Liver (tissue), 9 donors: ENCODE results near the gene RYR3. TPM values are rescaled to one million over a fixed set of nuclear protein-coding genes. Genes with fewer than 3 reads are reported as not detected.

Source experiments
- DNase-seq: peaks from one replicate; pipeline ENCODE4 v3.0.0-alpha.2; 2017; ENCODE audit warnings: low spot score
- H3K27ac ChIP-seq, 2 donors: one replicate each; pipeline ENCODE4 v1.7.0; 2013; ENCODE audit warnings: inconsistent platforms in 2 of 2, low read length in 2 of 2, control low read depth in 1 of 2, low read depth in 1 of 2, mild to moderate bottlenecking in 1 of 2
- H3K27me3 ChIP-seq, 4 donors: one replicate each; pipeline versions ENCODE4 v1.6.1 to v1.7.0; 2013; ENCODE audit warnings: low read length in 3 of 4, inconsistent platforms in 1 of 4, mild to moderate bottlenecking in 1 of 4, moderate library complexity in 1 of 4; ENCODE audit not compliant: control insufficient read depth in 4 of 4, insufficient read depth in 4 of 4
- H3K36me3 ChIP-seq, 4 donors: one replicate each; pipeline versions ENCODE4 v1.6.1 to v1.7.0; 2013; ENCODE audit warnings: low read length in 3 of 4, mild to moderate bottlenecking in 3 of 4, low read depth in 1 of 4, moderate library complexity in 1 of 4; ENCODE audit not compliant: control insufficient read depth in 4 of 4, insufficient read depth in 3 of 4
- H3K4me1 ChIP-seq, 4 donors: one replicate each; pipeline versions ENCODE4 v1.6.1 to v1.7.0; 2013; ENCODE audit warnings: low read length in 3 of 4, mild to moderate bottlenecking in 3 of 4, moderate library complexity in 1 of 4; ENCODE audit not compliant: control insufficient read depth in 4 of 4, insufficient read depth in 4 of 4
- H3K4me3 ChIP-seq, 3 donors: one replicate each; pipeline versions ENCODE4 v1.6.1 to v1.7.0; 2013; ENCODE audit warnings: low read length in 3 of 3, control low read depth in 1 of 3, low read depth in 1 of 3, mild to moderate bottlenecking in 1 of 3
- H3K9ac ChIP-seq, 2 donors: one replicate each; pipeline ENCODE4 v1.7.0; 2013; ENCODE audit warnings: low read length in 2 of 2, mild to moderate bottlenecking in 2 of 2, moderate library complexity in 2 of 2, control low read depth in 1 of 2, low read depth in 1 of 2
- H3K9me3 ChIP-seq, 4 donors: one replicate each; pipeline versions ENCODE4 v1.6.1 to v1.7.0; 2013; ENCODE audit warnings: low read length in 3 of 4; ENCODE audit not compliant: control insufficient read depth in 4 of 4
- ATF3 ChIP-seq: IDR thresholded peaks from 2 replicates; pipeline ENCODE4 v1.6.1; 2016; ENCODE audit warnings: antibody characterized with exemption
- CTCF ChIP-seq: fragments of 150-350 bp; IDR thresholded peaks from 2 replicates; pipeline ENCODE4 v1.5.1; 2017; ENCODE audit warnings: improper control_type of control experiment, low read depth, low read length; ENCODE audit not compliant: missing input control
- FOXA1 ChIP-seq: IDR thresholded peaks from 2 replicates; pipeline ENCODE4 v1.6.1; 2016; ENCODE audit warnings: antibody characterized with exemption
- FOXA2 ChIP-seq: IDR thresholded peaks from 2 replicates; pipeline ENCODE4 v1.6.1; 2016; ENCODE audit warnings: antibody characterized with exemption
- GABPA ChIP-seq, 2 donors: IDR thresholded peaks in 1 of 2; conservative IDR thresholded peaks in 1 of 2; 2 replicates each; pipeline ENCODE4 v1.6.1; 2016; ENCODE audit warnings: antibody characterized with exemption in 2 of 2, mild to moderate bottlenecking in 1 of 2, moderate library complexity in 1 of 2
- HNF4A ChIP-seq, 2 donors: conservative IDR thresholded peaks; 2 replicates each; pipeline ENCODE4 v1.6.1; 2016; ENCODE audit warnings: antibody characterized with exemption in 2 of 2, mild to moderate bottlenecking in 2 of 2
- HNF4G ChIP-seq: IDR thresholded peaks from 2 replicates; pipeline ENCODE4 v1.6.1; 2016; ENCODE audit warnings: antibody characterized with exemption
- JUND ChIP-seq, 2 donors: IDR thresholded peaks; 2 replicates each; pipeline ENCODE4 v1.6.1; 2016; ENCODE audit warnings: antibody characterized with exemption in 2 of 2
- NR2F2 ChIP-seq: IDR thresholded peaks from 2 replicates; pipeline ENCODE4 v1.6.1; 2016; ENCODE audit warnings: antibody characterized with exemption
- REST ChIP-seq: IDR thresholded peaks from 2 replicates; pipeline ENCODE4 v1.6.1; 2016; ENCODE audit warnings: antibody characterized with exemption, mild to moderate bottlenecking
- RXRA ChIP-seq, 2 donors: IDR thresholded peaks; 2 replicates each; pipeline ENCODE4 v1.6.1; 2017 to 2018; ENCODE audit warnings: antibody characterized with exemption in 2 of 2, mild to moderate bottlenecking in 1 of 2
- SP1 ChIP-seq: IDR thresholded peaks from 2 replicates; pipeline ENCODE4 v1.6.1; 2018; ENCODE audit warnings: antibody characterized with exemption, mild to moderate bottlenecking
- TAF1 ChIP-seq: conservative IDR thresholded peaks from 2 replicates; pipeline ENCODE4 v1.6.1; 2016; ENCODE audit warnings: antibody characterized with exemption, mild to moderate bottlenecking
- YY1 ChIP-seq: IDR thresholded peaks from 2 replicates; pipeline ENCODE4 v1.6.1; 2016; ENCODE audit warnings: antibody characterized with exemption, mild to moderate bottlenecking
- WGBS: extraction: QIAGEN DNeasy Blood & Tissue Kit; methylation state at CpG from one replicate; pipeline ENCODE4 v1.1.7; 2013; 5-methylcytosine and 5-hydroxymethylcytosine counted together
- polyA plus RNA-seq, 2 donors: library from polyadenylated mRNA; stranded (reverse) in 1 of 2; unstranded in 1 of 2; fragments of 200-250 nt in 1 of 2; fragments of >200 nt in 1 of 2; fragmentation: Nextera tagmentation in 1 of 2; extraction: Ambion mirVana in 1 of 2; gene quantifications; one replicate each; pipeline versions ENCODE4 v1.2.1 to v1.2.3, GENCODE V29; 2013 to 2015
- total RNA-seq, 2 donors: library from RNA; depleted of rRNA; stranded (reverse); fragments of >200 nt; gene quantifications; one replicate each; pipeline ENCODE4 v1.2.3, GENCODE V29; 2014
- donor health status: healthy.
- donor health status: healthy.
- donor health status: healthy.
- donor health status: healthy.
- donor health status: healthy.

The RYR3 gene
- total and polyA plus RNA-seq, 4 donors = 0.01 to 1.1 (median 0.22) TPM

- Histone ChIP-seq H3K9me3 (no peaks in the 10 kb centered on the region), H3K4me1 (no peaks in the 10 kb centered on the region), H3K27ac (no peak overlapping the region), H3K36me3 (no peaks in the 10 kb centered on the region), H3K4me3 (no peak overlapping the region), H3K9ac (no peak overlapping the region), H3K27me3 (peaks cover 0 to 9% (median 0%) of the 10 kb centered on the region in 4 donors)
- no peak for DNase-seq
- 79% methylated on average over 13 of the region's 13 CpGs for WGBS
- no peak for TF ChIP-seq ATF3
- no peak for TF ChIP-seq FOXA1
- TF ChIP-seq SP1 = no peak
- TF ChIP-seq CTCF = no peak
- TF ChIP-seq HNF4A (conservative IDR thresholded peaks at IDR 0.05) = no peak
- no peak for TF ChIP-seq GABPA (IDR thresholded peaks at IDR 0.05 in 1 of 2, conservative IDR thresholded peaks at IDR 0.05 in 1 of 2)
- TF ChIP-seq FOXA2 = no peak
- TF ChIP-seq REST = no peak
Measured at GRCh38 chr15:33757516-33758232, 446.9 kb downstream of the RYR3 start.

- H3K27ac ChIP-seq = no peak overlapping the region
- no peaks in the 10 kb centered on the region for H3K36me3 ChIP-seq
- no peak overlapping the region for H3K9ac ChIP-seq
- H3K4me1 ChIP-seq = no peaks in the 10 kb centered on the region
- DNase-seq = no peak
- WGBS = 72% methylated on average over 7 of the region's 7 CpGs
- H3K9me3 ChIP-seq = no peaks in the 10 kb centered on the region
- TF ChIP-seq JUND (IDR thresholded peaks at IDR 0.05) (no peak), HNF4A (conservative IDR thresholded peaks at IDR 0.05) (no peak), SP1 (no peak), NR2F2 (no peak), YY1 (no peak), TAF1 (no peak), HNF4G (no peak), CTCF (no peak), GABPA (IDR thresholded peaks at IDR 0.05 in 1 of 2, conservative IDR thresholded peaks at IDR 0.05 in 1 of 2) (no peak), FOXA2 (no peak), FOXA1 (no peak), RXRA (IDR thresholded peaks at IDR 0.05) (no peak)
- no peak overlapping the region for H3K4me3 ChIP-seq
- peaks cover 0 to 4% (median 0%) of the 10 kb centered on the region in 4 donors for H3K27me3 ChIP-seq
Measured at GRCh38 chr15:33766389-33766788, 455.6 kb downstream of the RYR3 start.
